Breast epithelium (tissue), 3 donors: Measurements from ENCODE around the gene WRAP53.

ENCODE experiments used
- CTCF ChIP-seq, 3 donors: fragments of 450-650 bp; IDR thresholded peaks; one replicate each; pipeline ENCODE4 v1.5.1; 2016 to 2017; ENCODE audit warnings: antibody characterized with exemption in 3 of 3, mild to moderate bottlenecking in 3 of 3, moderate library complexity in 3 of 3
- POLR2A ChIP-seq: fragments of 450-650 bp; IDR thresholded peaks from one replicate; pipeline ENCODE4 v1.6.1; 2016; ENCODE audit warnings: antibody characterized with exemption, mild to moderate bottlenecking, moderate library complexity

GRCh38 chr17:7640783-7641182, 47.5 kb upstream of the WRAP53 start:
- TF ChIP-seq POLR2A (no peak), CTCF (IDR thresholded peaks at IDR 0.05) (no peak)
